DMS53 (cell line): Measurements from ENCODE around the gene CAPS.

Experiments
- DNase-seq: peaks from one replicate; lab custom pipeline; 2025; lab: John Stamatoyannopoulos, UW

The CAPS gene

DNA sequence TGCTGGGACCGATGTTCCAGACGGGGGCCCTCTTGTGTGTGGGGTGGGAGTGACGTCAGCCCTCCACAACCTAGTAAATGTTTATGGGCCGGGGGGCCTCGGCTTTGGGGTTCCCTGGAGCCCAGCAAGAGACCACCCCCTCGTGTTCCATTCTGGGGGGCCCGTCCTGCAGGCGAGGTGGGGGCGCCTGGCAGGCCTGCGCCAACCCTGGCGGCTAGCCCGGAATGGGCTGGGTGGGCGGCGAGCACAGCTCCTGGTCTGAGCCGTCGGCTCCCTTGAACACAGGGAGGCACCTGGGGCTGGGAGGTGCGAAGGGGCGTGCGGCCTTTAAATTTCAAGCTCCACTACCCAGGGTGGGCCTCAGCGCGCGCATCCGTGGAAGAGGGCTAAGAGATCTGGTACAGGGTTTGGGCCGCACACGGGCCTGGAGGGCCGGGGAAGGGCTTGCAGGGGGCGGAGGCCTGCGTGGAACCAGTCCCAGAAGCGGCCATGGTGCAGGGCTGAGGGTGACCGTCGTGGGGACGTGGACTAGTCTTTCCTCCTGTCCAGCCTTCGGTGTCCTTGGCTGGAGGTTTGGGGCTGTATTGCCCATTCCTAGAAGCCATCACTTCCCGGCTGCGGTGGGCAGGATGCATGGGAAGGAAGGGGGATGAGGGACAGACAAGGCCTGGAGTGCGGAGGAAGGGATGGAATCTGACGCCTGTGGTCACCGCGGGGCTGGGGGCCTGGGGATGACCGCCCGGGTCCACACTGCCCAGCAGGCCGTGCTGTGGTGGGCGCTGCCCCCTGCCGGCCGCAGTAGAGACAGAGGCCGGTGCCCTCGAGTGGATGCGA lies 21.9 kb upstream of the CAPS start:
- peak; percentile 61 for DNase-seq

DNA sequence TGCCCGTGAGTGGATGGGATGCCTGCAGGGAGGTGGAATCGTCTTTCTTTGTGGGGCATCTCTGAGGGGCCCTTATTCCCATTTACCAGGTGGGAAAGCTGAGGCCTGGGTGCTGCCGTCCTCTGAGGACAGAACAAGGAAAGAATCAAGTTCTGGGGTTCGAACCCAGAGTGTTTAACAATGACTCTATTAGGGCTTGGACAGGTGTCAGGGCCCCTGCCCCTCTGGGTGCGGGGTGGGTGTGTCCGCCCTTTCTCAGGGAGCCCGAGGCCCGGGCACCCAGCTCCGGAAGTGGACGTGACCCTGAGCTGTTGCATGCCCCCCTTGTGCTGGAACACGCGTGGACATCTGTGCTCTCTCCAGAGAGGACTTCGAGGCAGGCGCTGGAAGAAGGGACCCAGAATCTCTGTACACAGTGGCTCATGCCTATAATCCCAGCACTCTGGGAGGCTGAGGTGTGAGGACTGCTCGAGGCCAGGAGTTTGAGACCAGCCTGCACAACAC lies 21.2 kb upstream of the CAPS start:
- DNase-seq = no peak

DNA sequence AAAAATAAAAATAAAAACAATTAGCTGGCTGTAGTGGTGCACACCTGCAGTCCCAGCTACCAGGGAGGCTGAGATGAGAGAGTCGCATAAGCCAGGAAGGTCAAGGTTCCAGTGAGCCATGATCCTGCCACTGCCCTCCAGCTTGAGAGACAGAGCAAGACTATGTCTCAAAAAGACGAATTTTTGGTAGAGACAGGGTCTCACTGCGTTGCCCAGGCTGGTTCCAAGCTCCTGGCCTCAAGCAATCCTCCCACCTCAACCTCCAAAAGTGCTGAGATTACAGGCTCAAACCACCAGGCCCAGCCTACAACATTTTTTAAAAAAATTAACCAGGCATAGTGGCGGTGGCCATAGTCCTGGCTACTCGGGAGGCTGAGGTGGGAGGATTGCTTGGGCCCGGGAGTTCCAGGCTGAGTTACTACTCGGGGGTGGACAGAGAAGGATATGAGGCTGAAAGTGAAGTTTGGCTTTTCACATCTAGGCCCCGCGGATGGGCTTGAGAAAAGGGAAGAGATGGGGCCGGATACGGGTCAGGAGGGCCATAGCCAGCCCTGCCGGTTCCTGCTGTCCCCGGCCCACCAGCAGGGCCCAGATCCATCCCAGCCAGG lies 20.7 kb upstream of the CAPS start:
- DNase-seq = no peak

DNA sequence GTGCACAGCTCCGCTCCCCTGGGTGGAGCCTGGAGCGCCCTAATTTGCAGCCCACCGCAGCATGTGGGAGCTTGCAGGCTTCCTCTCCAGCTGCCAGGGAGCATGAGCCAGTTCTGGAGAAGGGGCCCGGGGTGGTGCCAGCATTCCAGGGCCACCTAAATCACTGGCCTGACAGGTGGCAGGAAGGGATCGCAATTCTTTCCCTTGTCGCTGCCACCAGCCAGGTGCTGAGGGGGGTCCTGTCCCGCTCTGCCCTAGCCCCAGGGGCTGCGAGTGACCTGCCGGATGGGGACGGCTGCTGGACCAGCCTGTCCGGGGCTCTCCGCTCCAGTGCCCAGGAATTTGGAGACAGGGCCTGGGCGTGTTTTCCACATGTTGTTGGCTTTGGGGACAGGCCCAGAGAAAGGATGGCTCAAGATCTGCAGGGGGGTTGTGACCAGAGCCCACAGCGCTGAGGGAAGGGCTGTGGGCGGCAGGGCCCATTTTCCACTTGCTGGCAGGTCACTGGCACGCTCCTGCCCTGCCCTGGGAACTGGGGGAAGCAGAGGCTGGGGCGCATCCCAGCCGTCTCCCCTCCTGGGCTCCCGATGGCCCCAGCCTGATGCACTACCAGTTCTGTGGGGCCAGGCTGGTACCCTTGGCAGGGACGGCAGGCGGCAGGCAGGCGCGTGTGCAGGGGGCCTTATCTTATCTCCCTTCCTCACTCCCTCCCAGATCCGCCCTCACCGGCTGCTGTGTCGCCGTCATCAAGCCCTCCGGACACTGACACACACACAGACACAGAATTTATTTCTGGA lies 19.9 kb upstream of the CAPS start:
- no peak for DNase-seq

DNA sequence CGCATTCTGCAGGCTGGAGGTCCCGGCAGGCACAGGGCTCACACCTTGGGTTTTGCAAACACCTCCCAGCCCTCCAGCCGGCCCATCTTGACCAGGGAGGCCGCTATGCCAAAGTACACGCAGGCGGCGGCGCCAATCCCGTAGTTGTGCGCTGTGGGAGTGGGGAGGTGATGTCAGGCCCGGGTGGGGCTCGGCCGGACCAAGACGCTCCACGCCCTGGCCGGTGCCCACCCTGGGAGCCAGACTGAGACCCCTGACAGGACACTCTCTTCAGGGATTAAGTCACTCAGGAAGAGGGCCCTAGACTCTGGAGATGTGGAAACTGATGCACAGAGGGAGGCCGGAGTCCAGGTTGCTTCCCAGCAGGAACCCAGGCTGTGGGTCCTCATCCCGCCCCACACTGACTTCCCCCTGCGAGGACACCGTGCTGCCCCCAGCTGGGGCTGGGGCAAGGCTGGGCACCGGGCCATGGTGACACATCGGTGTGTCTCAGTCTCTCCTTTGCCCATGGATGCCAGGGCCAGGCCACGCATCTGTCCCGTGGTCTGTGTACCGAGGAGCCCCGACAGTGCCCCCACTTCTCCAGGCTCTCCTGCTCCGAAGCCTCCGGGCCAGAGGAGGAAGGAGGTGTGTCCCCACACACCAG lies 19.2 kb upstream of the CAPS start:
- no peak for DNase-seq

DNA sequence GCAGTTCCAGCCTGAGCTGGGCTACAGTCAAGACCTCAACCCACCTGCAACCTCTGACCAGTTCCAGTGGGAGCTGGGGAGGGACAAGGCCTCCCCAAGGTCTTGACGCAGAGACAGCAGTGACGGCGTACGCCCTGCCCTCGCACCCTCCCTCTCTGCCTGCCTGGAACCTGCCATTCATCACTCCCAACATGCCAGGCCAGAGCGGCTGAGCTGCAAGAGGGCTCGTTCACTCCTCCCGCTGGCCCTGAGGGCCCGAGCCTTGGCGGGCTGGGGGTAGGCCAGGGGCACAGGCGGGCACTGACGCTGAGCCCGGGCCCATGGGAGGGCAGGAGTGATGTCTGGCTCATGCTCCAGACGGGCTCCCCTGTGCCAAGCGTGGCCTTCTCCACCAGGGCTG lies 18.6 kb upstream of the CAPS start:
- DNase-seq = no peak

DNA sequence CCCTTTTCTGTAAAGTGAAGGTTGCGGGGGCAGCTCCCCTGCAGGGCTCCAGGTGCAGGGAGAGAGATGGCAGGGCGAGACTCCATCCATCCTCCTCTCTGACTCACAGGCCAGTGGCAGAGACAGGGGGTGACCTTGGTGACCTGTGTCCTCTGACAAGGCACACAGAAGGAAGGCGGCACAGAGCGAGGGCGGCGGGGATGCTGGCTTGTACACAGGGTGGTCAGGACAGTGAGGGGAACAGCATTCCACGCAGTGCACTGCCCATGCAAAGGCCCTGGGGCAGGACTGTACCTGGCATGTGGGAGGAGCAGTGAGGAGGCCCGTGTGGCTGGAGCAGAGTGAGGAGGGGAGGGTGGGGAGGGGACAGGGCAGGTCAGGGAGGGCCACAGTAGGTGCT lies 18.2 kb upstream of the CAPS start:
- no peak for DNase-seq

DNA sequence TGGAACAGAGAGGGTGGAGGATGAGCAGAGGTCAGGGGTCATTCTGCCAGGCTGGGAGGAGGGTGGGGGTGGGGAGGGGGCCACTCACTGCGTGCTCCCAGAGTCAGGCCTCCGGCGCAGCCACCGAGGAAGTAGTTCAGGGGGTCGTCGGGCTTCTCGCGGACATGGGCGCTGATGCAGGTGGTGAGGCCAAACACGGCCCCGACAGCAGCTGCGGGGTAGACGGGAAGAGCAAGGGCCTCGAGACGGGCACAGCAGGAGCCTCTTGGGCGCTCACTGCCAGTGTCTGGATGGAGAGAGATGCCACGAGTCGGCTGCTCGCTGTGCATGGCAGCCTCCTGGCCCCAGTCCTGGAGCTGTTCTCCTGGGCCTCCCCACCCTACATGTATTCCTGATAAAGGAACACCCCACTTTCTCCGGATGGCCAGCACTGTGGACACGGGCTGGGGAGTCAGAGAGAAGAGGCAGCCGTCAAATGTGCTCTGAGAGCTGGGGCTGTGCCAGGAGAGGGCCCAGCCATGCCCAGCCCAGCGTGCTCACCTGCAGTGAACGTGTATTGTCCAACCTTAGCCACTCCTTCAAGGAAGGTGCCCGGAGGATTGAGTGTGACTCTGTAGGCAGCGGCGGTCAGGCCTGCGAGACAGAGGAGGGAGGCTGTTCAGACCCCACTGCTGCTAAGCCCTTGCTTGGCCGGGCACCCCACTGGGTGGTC lies 17.5 kb upstream of the CAPS start:
- DNase-seq = no peak

DNA sequence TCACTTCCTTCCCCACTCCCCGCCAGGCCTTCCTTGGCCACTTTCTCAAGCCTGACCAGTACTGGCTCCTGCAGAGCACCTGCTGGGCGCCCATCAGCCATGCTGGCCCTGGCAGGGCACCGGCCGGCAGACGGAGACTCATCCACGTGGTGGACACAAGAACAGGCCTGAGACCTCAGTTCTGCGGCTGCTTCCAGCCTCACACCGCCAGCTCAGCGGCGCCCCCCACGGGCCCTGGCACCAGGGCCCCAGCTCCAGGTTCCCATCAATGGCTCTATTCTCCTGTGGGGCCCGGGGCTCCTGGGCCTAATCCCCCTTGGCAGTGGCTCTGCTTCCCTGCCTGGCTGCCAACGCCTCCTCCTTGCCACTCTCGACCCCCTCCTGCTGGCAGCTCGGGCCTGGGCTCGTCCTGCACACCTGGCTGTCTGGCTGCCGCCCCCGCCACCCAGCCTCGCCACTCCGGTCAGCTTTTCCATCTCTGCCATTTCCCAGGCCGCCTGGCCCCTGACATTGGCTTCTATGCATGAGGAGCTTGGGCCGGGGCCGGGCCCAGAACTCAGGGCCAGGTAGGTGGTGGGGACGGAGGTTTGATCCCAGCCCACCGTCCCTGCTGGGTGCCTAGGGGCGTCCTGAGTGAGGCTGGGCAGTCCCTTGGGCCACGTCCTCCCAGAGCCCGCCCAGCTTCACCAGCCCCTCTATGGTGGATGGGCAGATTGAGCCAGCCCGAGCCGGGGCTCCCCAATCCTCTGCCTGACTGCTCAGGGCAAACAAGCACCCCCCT lies 16.7 kb upstream of the CAPS start:
- no peak for DNase-seq

DNA sequence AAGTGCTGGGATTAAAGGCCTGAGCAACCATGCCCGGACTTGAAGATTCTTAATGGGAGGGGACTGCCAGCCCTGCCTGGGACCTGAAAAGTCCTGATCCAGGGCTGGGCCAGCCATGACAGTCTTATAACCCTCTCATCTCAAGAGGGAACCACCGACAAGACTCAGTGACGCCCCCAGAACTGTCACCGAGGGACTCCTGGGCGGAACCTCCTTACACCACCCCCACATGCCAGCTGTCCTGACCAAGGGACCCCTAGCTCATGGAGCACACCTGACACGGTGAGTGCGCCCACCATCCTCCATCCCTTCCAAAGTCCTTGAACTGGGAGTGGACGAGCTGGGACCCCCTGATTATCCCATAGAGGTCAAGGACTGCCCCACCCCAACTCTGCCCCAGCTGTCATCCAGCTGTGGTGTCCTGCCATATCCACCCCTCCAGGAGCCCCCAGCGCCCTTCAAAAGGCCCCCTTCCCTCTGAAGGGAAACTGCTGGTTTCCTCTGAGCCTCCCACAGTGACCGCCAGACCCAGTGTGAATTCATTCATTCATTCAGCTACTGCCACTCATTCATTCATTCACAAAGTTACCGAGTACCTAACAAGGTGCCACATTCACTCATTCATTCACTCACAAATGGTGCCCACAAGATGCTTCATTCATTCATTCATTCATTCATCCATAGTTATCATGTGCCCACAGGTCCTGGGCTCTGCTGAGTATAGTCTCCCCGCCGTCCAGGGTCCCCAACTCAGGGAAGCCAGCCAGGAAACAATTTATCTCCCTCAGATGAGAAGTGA lies 14.1 kb upstream of the CAPS start:
- no peak for DNase-seq

DNA sequence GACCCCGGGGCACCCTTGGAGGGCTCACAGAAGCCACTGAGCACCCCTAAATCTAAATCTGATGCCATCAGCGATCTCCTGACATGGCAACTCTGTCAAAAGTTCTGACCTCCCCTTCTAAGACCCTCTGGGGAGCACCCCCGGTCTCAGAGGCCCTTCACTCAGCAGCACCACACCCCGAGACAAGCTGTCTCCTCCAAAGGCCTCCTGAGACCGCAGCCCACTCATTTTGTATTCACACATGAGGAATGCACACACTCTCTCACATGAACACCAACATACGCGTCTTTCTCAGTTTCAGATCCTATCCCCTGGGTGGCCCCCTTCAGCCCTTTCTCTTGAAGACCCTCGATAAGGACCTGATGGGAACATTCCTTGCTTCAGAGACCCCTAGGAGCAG lies 13.1 kb upstream of the CAPS start:
- no peak for DNase-seq

DNA sequence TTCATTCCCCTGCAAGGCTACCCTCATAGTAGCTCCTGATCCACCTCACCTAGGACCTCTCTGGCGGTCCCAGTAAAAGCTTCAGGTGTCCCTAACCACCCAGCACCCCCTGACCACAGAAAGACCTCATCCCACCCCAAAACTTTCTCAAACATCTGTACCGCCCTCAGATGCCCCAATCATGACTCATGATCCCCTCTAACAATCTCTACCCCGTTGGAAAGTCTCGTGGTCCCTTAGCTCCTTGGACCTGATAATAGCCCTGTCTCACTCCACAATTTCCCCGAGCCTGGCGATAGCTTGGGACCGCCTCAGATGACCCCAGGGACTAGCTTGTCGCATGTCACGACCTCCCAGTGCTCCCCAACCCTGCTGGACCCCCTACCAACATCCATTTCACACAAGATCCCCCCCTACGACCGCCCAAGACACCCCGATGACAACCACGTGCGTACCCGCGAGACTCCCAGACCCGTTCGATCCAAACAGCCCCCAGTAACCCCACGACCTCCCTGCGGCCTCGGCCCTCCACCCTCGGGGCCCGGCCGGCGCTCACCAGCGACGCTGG lies 10.9 kb upstream of the CAPS start:
- DNase-seq = peak; percentile 40

DNA sequence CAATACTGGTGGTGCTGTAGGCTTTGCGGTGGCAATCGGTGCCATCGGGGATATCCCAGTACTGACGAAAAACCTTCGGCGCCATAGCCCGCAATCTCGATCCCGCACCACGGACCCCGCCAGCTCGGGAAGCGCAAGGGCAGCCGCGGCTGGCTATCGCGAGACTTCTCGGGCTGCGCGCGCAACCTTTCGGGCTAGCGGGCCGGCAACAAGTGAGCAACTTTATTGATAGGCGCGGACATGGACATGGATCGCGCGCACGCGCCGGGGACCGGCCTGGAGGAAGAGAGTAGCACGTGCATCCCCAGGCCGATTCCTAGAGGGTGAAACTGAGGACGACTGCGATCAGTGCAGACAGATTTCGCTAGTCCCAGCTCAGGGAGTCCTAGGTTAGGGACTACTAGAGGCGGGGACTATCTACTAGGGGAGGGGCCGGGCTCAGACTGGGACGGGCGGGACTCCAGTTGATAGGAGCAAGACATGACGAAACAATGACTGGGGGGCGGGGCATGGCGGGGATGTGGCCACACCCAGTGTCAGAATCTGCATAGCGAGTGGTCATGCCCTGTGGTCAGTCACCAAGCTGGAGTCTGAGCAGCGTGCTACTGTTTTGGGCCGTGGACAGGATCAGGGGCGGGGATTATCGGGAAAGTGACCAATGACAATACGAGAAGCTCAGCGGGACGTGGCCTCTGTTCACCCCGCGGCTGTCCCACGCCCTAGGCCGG lies 10.3 kb upstream of the CAPS start, which contains the start of gene NDUFA11:
Gene NDUFA11, minus strand, starts transcription at position 167 of the 728 bp plus-strand sequence. Its CDS starts 82 bp downstream, at position 85.
- peak; percentile 98 for DNase-seq

DNA sequence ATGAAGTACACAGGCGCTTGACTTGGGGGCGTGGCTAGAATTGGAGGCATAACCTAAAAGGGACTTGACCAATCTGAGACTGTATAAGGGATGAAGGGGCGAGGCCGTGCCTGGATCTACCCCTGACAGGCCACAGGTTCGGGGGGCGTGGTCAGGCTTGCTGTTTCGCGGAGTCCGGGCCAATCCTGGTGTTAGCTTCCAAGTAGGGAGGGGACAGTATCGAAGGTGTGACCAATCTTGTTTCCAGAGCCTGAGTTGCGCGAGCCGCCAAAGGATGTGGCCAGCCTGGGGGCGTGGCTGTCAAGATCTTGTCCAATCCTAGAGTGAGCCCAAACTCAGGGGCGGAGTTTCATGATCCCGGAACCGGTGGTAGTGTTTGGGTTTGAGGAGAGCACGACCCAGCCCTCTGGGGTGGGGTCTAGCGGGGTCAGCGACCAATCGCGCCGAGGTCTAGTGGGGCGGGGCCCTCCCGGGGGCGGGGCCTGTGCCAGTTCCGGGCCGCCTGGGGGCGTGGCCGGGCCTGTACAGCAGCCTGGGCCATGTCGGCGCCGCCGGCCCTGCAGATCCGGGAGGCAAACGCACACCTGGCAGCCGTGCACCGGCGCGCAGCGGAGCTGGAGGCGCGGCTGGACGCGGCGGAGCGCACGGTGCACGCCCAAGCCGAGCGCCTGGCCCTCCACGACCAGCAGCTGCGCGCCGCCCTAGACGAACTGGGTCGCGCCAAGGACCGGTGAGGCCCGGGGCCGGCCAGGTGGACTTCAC lies 9.5 kb upstream of the CAPS start, which contains the start of gene VMAC:
Gene VMAC, plus strand, starts transcription at position 521 of the 762 bp plus-strand sequence. Its CDS starts 19 bp downstream, at position 540.
- peak; percentile 100 for DNase-seq

DNA sequence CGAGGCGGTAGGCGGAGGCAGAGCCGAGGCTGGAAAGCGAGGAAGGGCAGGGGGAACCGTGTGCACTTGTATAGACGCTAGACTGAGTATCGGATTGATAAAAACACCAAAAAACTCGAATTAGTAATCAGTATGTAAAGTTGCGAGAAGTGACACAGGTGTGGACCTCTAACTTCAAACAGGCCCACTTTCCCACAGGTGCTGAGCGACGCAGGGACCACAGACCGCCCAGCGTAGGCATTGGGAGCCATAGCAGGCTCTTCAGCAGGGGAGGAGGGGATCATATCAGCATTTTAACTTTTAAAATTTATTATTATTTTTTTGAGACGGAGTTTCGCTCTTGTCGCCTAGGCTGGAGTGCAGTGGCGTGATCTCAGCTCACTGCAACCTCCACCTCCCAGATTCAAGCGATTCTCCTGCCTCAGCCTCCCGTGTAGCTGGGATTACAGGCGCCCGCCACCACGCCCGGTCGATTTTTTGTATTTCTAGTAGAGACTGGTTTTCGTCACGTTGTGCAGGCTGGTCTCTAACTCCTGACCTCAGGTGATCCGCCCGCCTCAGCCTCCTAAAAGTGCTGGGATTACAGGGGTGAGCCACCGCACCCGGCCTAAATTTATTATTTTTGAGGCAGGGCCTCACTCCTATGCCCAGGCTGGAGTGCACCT lies 8.8 kb upstream of the CAPS start:
- DNase-seq = no peak

DNA sequence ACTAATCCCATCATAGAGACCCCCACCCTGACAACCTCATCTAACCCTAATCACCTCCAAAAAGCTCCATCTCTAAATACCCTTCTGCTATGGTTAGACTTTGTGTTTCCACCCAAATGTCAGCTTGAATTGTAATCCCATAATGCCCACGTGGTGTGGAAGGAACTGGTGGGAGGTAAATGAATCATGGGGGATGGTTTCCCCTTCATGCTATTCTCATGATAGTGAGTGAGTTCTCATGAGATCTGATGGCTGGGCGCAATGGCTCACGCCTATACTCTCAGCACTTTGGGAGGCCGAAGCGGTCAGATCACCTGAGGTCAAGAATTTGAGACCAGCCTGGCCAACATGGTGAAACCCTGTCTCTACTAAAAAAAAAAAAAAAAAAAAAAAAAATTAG lies 6.8 kb upstream of the CAPS start:
- no peak for DNase-seq

DNA sequence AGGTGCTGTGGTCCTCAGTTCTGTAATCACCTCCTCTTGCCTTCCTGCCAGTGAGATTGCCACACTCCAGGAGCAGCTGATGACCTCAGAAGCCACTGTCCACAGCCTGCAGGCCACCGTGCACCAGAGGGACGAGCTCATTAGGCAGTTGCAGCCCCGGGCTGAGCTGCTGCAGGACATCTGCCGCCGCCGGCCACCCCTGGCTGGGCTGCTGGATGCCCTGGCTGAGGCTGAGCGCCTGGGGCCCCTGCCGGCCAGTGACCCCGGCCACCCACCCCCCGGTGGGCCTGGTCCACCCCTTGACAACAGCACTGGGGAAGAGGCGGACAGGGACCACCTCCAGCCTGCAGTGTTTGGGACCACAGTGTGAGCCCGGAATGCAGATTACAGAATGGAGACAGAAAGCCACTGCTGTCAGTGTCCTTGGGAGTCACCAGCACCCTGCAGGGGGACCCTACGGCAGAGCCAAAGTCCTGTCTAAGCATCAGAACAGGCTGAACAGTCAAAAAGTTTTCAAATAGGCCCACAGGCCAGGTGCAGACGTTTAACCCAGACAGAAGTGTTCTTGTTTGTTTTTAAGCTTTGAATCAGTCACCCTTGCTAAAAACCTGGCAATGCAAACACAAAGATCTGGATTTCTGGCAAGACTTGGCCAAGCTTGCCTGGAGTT lies 5.1 kb upstream of the CAPS start:
- DNase-seq = no peak
